NK-92 treated with Interleukin-12 subunit alpha and Interleukin-12 subunit beta, amount 100 ng/mL, for 24 hours (cell line): Measurements from ENCODE around the gene POMC.
"Not testable (repeated sequence)": the region's sequence is repeated elsewhere in the genome, so short reads cannot be mapped to it uniquely, and the experiment has no call there.

ENCODE experiments used
- DNase-seq: peaks from one replicate; lab custom pipeline; 2025; lab: John Stamatoyannopoulos, UW

Gene POMC

DNA sequence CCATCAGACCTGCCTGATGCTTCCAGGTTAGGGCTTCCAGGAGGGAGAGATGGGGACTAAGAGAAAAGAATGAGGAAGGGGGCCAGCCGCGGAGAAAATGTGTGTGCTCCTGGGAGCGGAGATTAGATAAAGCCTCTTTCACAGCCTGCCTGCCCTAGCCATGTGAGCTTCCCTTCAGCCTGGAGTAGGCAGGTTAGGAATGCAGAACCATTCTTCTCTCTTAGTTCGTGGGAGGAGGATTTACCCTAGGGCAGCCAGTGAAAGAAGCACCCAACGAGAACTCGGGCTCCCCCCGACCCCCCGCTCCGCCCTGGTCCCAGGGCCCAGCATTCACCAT is 36.1 kb downstream of the POMC start:
- DNase-seq = no peak

DNA sequence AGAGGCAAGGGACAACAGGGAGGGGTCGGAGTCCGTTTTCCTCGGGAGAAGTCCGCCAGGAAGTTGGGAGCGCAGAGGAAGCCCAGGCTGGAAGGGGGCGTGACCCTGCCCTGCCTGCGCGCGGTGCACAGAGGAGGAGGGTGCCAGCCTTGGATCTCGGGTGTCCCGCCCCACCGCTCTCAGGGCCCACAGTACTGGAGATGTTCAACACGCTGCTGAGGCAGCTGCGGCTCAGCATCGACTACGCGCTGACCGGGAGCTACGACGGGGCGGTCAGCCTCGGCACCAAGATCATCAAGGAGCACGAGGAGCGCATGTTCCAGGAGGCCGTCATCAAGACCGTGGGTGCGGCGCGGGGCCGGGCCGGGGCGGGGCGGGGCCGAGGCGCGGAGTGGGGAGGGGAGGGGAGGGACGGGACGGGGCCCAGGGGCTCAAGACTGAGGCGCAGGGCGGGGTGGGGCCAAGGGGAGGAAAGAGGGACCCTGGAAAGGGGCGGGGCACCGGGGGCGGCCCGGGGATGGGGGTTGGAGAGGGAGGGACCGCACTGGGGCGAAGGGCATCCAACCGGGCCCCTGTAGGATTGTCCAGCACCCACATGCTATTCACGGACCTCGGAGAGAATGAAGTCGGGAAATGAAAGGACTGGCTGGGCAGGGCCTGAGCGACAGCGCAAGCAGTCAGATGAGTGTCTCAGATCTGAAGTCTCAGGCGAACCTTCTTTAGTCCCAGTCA is 36.6 kb downstream of the POMC start:
- no peak for DNase-seq

DNA sequence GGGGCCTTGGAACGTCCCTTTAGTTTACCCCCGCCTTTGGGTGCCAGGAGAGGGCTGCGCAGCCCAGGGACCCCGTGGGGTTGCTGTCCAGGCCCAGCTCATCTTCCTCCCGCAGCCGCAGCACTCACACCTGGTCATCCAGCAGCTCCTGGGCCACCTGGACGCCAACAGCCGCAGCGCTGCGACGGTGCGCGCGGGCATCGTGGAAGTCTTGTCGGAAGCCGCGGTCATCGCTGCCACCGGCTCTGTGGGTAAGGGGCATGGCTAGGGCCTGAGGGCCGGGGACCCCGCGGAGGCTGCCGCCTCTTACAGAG is 37.2 kb downstream of the POMC start:
- no peak for DNase-seq

DNA sequence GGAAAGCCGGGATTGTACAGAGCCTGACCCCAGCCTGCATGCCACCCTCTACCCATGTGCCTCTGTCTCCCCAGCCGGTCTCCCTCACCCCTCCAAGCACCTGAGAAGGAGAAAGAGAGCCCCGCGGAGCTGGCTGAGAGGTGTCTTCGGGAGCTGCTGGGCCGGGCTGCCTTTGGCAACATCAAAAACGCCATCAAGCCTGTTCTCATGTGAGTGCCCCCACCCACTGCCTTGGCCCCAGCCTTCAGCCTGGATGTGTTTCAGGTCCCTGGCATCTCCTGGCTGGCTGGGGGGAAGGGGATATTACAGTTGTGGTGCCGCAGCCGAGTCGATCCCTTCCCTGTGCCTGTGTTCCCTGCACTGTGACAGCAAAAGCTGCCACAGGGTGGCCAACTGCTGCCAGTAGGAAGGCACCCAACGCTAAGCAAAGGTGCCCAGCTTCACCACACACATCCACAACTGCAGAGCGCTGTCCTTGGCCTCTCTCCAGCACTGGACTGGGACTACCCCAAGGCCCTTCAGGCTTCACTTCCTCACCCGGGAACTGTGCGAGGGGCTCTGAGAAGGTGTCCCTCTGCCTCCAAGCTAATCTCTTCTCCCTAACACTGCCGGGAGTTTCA is 38.4 kb downstream of the POMC start:
- no peak for DNase-seq

DNA sequence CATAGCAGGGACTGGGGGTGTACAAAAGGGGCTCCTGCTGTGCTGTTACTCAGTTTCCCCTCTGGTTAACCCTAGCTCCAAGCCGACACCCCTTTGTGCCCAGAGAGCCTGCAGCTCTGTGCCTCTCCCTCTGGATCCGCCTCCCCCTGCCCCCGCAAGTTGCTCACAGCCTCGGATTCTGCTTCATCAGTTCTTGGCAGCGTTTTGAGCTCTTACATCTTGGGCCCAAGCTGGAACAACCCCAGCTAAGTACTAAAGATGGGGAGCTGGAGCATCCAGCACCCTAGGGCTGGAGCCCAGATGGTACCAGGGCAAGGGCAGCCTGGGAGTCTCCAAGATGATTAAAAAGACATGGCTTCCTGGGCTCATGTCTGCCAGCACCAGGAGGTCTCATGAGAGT is 40.7 kb downstream of the POMC start:
- DNase-seq = no peak

DNA sequence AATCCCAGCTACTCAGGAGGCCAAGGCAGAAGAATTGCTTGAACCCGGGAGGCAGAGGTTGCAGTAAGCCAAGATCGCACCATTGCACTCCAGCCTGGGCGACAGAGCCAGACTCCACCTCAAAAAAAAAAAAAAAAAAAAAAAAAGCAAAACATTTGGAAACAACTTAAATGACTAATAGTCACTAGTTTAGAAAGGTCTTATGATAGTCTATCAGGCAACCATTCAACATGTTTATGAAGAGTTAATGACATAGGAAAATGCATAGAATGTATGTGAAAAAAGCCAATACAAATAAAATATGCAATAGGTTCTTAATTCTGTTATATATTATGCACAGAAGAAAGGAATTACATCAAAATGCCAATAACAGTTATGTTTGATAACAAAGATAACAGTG is 41.3 kb downstream of the POMC start:
- DNase-seq = not testable (repeated sequence)

DNA sequence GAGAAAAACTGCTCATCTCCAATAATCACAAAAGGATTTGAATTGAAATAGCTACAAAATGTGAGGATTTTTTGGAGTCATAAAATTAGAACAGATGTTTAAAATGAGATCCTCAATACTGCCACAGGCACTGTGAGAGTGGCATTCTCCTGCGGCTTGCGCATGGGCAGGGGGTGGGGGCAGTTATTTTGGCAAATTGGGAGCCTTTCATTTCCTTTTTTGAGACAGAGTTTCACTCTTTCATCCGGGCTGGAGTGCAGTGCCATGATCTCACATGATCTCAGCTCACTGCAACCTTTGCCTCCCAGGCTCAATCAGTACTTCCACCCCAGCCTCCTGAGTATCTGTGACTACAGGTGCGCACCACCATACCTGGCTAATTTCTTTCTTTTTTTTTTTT is 42.4 kb downstream of the POMC start:
- DNase-seq = no peak

DNA sequence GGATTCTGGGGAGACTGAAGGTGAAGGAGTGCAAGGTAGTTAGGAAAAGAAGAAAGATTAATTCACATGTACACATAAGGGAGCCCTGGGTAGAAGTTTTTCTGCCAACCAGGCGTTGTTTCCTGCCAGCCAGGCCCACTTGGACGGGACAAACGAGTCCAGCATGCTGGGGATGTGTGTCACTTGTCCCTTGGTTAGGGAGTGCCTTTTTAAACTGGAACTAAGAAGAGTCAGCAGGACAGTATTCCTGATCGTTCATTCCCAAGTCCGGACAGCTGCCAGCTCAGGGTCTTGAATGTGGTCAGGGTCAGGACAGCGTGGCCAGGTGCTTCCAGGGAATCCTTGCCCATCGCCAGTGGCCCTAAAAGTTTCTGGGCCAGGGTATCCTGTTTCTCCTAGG is 43.2 kb downstream of the POMC start:
- no peak for DNase-seq

DNA sequence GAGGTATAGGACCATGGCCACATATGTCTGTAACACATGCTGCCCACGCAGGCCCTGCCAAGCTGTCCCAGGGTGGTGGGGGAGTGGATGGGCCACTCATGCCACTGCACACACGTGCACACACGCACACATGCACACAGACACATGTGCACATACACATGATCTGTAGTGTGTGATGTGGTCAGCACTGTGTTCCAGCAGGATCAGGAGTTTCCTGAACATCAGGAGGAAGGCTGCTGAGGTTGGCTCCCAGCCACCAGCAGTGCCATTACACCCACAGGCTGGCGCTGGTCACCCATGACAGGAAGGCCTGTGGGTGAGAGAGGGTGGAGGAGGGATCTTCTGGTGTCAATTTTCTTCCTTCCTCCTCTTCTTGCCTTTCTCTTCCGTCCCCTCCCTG is 44.7 kb downstream of the POMC start:
- no peak for DNase-seq

DNA sequence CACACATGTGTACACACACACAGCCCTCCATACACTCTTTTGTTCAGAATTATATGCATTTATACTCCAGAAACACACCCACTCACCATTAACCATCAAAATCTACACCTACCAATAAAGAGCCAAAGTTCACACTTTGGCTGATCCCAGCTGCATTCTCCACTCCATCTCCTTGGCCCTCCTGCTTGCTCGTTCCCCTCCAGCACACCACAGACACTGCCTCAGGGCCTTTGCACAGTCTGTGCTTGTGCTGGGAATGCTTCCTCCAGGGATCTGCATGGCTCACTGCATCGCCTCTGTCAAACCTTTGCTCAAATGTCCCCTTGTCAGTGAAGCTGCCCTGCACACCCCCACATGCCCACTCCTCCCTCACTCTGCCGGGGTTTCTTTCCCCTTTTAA is 46.0 kb downstream of the POMC start:
- DNase-seq = no peak

DNA sequence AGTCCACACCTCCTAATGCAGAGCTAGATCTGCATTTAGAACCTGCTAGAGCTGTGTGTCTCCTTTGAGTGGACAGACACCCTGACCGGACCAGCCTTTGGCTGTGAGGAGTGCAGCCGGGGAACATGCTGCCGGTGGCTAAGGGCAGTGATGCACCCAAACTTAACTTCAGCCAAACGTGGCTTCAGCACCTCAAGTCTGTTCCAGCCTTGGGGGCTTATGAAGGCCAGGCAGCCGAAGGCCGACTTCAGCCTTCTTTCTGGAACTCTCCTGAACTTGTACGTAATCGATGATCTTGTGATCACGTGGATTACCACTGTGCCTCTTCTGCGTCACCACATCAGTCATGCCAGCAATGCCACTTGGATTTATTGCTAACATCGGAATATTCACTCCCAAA is 49.1 kb downstream of the POMC start:
- no peak for DNase-seq

DNA sequence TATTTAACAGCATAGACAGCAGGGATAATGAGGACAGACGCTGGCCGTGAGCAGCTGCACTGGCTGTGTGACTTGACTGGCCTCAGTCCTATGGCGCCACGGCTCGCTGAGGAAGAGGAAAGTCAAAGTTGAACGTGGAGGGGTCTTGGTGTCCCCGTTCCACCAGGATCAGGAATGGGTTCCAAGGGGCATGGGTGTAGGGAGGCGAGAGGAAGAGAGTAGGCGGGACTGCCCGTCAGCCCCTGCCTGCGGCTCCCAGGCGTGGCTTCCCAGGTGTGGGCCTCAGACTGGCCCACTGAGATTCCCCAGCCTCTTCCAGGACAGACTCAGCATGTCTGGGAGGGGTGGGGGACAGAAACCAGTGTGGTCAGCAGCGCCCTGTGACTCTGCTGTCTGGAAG is 51.4 kb downstream of the POMC start:
- no peak for DNase-seq

DNA sequence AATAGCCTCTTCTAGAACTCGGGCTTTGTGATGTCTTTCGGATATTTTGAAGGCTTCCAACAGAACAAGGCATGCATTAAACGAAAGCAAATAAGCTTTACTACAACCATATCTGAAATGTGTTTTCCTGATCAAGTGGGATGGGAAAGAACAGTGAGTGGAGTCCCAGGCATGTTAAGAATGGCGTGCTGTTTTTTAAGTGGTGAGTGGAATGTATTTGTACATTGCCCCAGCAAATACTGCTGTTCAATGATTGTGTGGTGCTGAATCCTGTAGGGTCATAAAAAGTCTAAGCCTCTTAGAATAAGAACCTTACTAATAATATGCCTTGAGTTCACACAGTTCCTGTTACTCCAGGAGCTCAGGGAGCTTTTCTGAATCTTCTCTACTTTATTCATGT is 52.5 kb downstream of the POMC start:
- DNase-seq = no peak

DNA sequence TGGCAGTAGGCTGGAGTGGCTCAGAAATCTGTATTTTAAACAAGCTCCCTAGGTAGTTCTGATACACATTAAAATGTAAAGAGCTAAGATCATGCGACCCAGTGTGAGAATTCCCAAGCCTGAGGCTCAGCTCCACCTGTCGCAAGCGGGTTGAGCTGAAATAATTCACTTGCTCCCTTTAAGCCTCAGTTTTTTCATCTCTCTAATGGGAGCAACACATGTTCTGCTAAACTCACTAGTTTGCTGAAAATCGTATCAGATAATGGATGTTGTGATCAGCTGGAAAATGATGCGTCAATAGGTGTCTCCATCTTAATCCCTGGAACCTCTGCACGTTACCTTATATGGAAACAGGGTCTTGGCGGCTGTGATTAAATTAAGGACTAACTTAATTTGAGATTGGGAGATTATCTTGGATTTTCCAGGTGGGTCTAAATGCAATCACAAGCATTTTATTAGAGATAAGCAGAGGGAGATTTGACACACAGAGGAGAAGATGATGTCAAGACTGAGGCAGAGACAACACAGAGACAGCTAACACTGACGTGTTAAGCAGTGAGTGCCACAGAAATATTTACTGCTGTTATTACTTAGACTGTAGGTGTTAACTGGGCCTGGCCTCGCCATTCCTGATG is 53.0 kb downstream of the POMC start:
- no peak for DNase-seq

DNA sequence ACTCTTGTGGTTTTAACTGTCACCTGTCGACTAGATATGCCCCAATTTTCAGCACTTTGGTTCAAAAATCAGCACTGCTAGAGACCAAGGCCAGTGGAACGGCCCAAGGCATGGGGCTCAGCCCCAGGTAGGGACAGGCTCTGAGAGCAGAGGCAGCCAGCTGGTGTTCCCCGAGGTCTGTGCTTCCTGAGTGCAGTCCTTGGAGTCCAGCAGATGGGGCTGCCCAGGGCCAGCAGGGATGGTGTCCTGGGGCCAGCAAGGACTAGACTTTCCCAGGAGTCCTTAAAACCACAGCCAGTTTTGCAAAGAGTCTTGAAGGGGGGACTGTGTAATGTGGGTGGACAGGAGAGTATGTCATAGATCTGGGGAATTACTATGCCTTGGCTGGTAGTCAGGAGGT is 56.3 kb downstream of the POMC start:
- no peak for DNase-seq
